SK-N-SH (cell line): Measurements from ENCODE around the gene MAST1.

Experiments
- CTCF ChIP-seq: fragments of 200-600 bp; sonication (generic); IDR thresholded peaks from 2 replicates; pipeline ENCODE4 v1.6.1; 2017; ENCODE audit warnings: antibody characterized with exemption, mild to moderate bottlenecking, moderate library complexity
- EP300 ChIP-seq, 2 experiments: IDR thresholded peaks; 2 replicates each; pipeline versions ENCODE4 v1.4.0 to v1.6.1; 2012; ENCODE audit warnings: borderline replicate concordance in 1 of 2, low read depth in 1 of 2, low read length in 1 of 2
- EZH2phosphoT487 ChIP-seq: fragments of 200-600 bp; sonication (generic); IDR thresholded peaks from 2 replicates; pipeline ENCODE4 v1.6.1; 2017; ENCODE audit warnings: low read depth, mixed run types, mild to moderate bottlenecking, antibody characterized with exemption, moderate library complexity, borderline replicate concordance
- IRF3 ChIP-seq: fragments of 150-350 bp; IDR thresholded peaks from 2 replicates; pipeline ENCODE4 v1.6.1; 2016; ENCODE audit warnings: mild to moderate bottlenecking, low read depth, low read length
- MAX ChIP-seq: IDR thresholded peaks from 2 replicates; pipeline ENCODE4 v1.4.0; 2012; ENCODE audit warnings: low read depth
- RFX5 ChIP-seq: IDR thresholded peaks from 2 replicates; pipeline ENCODE4 v1.6.1; 2012; ENCODE audit warnings: mild to moderate bottlenecking, improper control_type of control experiment, low read length
- SIN3A ChIP-seq: IDR thresholded peaks from 2 replicates; pipeline ENCODE4 v1.6.1; 2012; ENCODE audit warnings: low read depth, mild to moderate bottlenecking, low read length, moderate library complexity, borderline replicate concordance
- TCF12 ChIP-seq: IDR thresholded peaks from 2 replicates; pipeline ENCODE4 v1.4.0; 2012

GRCh38 chr19:12788682-12789097 is 49.6 kb upstream of the MAST1 start:
- TF ChIP-seq CTCF (no peak), TCF12 (peak; percentile 92), MAX (0 out of 2 replicates have a peak, but pooled peaks have one; percentile 66), IRF3 (no peak), EZH2phosphoT487 (no peak), SIN3A (no peak), EP300 (IDR thresholded peaks at IDR 0.05; ENCODE audit: borderline replicate concordance in 1 of 2, low read depth in 1 of 2, low read length in 1 of 2) (peak; percentile 64 to 85; a peak in 3 of 4 replicates), RFX5 (no peak)
